GM12878 (cell line): ENCODE results near the gene HYOU1. TPM values are rescaled to one million over a fixed set of nuclear protein-coding genes. Genes with fewer than 3 reads are reported as not detected.

Experiments used
- ASH2L ChIP-seq: fragments of 300-600, 200-600 bp; sonication (generic); IDR thresholded peaks from 2 replicates; pipeline ENCODE4 v1.6.1; 2017; ENCODE audit warnings: low read depth, mild to moderate bottlenecking, borderline replicate concordance
- BHLHE40 ChIP-seq, 2 experiments: fragments of 450-650 bp in 1 of 2; IDR thresholded peaks; 2 replicates each; pipeline ENCODE4 v1.6.1; 2011 to 2017; ENCODE audit warnings: low read depth in 2 of 2, borderline replicate concordance in 1 of 2, improper control_type of control experiment in 1 of 2, low read length in 1 of 2, mild to moderate bottlenecking in 1 of 2
- BRCA1 ChIP-seq: IDR thresholded peaks from 2 replicates; pipeline ENCODE4 v1.6.1; 2011; ENCODE audit warnings: low read depth, low read length, improper control_type of control experiment
- CBX5 ChIP-seq: sonication (generic); IDR thresholded peaks from 2 replicates; pipeline ENCODE4 v1.6.1; 2016; ENCODE audit warnings: low read depth, moderate library complexity, mild to moderate bottlenecking, inconsistent platforms
- CHD1 ChIP-seq: IDR thresholded peaks from 2 replicates; pipeline ENCODE4 v1.6.1; 2012; ENCODE audit warnings: low read depth, low read length, improper control_type of control experiment
- CHD2 ChIP-seq: IDR thresholded peaks from 2 replicates; pipeline ENCODE4 v1.6.1; 2011; ENCODE audit warnings: low read depth, low read length, improper control_type of control experiment, borderline replicate concordance
- DPF2 ChIP-seq: fragments of 450-650 bp; IDR thresholded peaks from 2 replicates; pipeline ENCODE4 v1.6.1; 2017; ENCODE audit warnings: mild to moderate bottlenecking
- EZH2 ChIP-seq: IDR thresholded peaks from 2 replicates; pipeline ENCODE4 v1.6.1; 2012; ENCODE audit warnings: low read depth, mild to moderate bottlenecking, control low read depth, inconsistent platforms, low read length, borderline replicate concordance; ENCODE audit not compliant: control insufficient read depth
- FOS ChIP-seq: IDR thresholded peaks from 3 replicates; pipeline ENCODE4 v1.6.1; 2011; ENCODE audit warnings: borderline replicate concordance; ENCODE audit not compliant: insufficient read length; ENCODE audit errors: extremely low read depth
- FOXK2 ChIP-seq: fragments of 450-650 bp; IDR thresholded peaks from 2 replicates; pipeline ENCODE4 v1.6.1; 2017; ENCODE audit warnings: mild to moderate bottlenecking, moderate library complexity
- GABPA ChIP-seq: IDR thresholded peaks from 2 replicates; pipeline ENCODE4 v1.6.1; 2014; ENCODE audit warnings: antibody characterized with exemption, low read depth, mild to moderate bottlenecking, inconsistent platforms
- IKZF2 ChIP-seq, 2 experiments: fragments of 450-650 bp; IDR thresholded peaks; 2 replicates each; pipeline ENCODE4 v1.6.1; 2017; ENCODE audit warnings: mild to moderate bottlenecking in 2 of 2, moderate library complexity in 2 of 2
- MYB ChIP-seq: fragments of 150-350 bp; IDR thresholded peaks from 2 replicates; pipeline ENCODE4 v1.6.1; 2014; ENCODE audit warnings: mild to moderate bottlenecking, low read depth, low read length, borderline replicate concordance
- NBN ChIP-seq: fragments of 450-650 bp; IDR thresholded peaks from 2 replicates; pipeline ENCODE4 v1.6.1; 2016
- NFIC ChIP-seq: IDR thresholded peaks from 2 replicates; pipeline ENCODE4 v1.6.1; 2012; ENCODE audit warnings: low read depth, mild to moderate bottlenecking, inconsistent platforms, low read length, moderate library complexity
- NR2C1 ChIP-seq: fragments of 450-650 bp; IDR thresholded peaks from 2 replicates; pipeline ENCODE4 v1.6.1; 2017; ENCODE audit warnings: antibody characterized with exemption, mild to moderate bottlenecking, moderate library complexity
- NR2F1 ChIP-seq: fragments of 450-650 bp; conservative IDR thresholded peaks from 2 replicates; pipeline ENCODE4 v1.6.1; 2017; ENCODE audit warnings: mild to moderate bottlenecking
- NRF1 ChIP-seq: conservative IDR thresholded peaks from 2 replicates; pipeline ENCODE4 v1.6.1; 2011; ENCODE audit warnings: mild to moderate bottlenecking, low read depth, low read length, improper control_type of control experiment
- PML ChIP-seq: IDR thresholded peaks from 2 replicates; pipeline ENCODE4 v1.6.1; 2012; ENCODE audit warnings: low read length, inconsistent platforms
- POLR2AphosphoS5 ChIP-seq: IDR thresholded peaks from 2 replicates; pipeline ENCODE4 v1.6.1; 2011; ENCODE audit warnings: mild to moderate bottlenecking, low read length, inconsistent platforms
- SIN3A ChIP-seq: IDR thresholded peaks from 2 replicates; pipeline ENCODE4 v1.6.1; 2012; ENCODE audit warnings: low read depth, low read length, improper control_type of control experiment
- SMAD1 ChIP-seq: fragments of 450-650 bp; IDR thresholded peaks from 2 replicates; pipeline ENCODE4 v1.6.1; 2018; ENCODE audit warnings: mild to moderate bottlenecking, low read depth; ENCODE audit not compliant: partially characterized antibody
- polyA plus RNA-seq, 11 experiments: library from polyadenylated mRNA; depleted of rRNA in 4 of 11; unstranded in 6 of 11; stranded (reverse) in 5 of 11; fragments of >200 nt; fragmentation: Nextera tagmentation in 4 of 11; fragmentation: Illumina TruSeq in 1 of 11; extraction: Ambion mirVana in 4 of 11; extraction: Trizol in 1 of 11; gene quantifications; 1 replicate in 1 of 11; 2 replicates in 10 of 11; pipeline versions ENCODE4 v1.2.1 to v1.2.3, GENCODE V29; 2011 to 2016; ENCODE audit warnings: inconsistent platforms in 2 of 11, missing spikeins in 2 of 11, low read depth in 1 of 11
- total RNA-seq, 4 experiments: library from RNA; depleted of rRNA in 3 of 4; stranded (reverse); fragments of >200 nt in 3 of 4; fragmentation: Illumina TruSeq in 1 of 4; extraction: Trizol in 1 of 4; gene quantifications; 2 replicates each; pipeline versions ENCODE4 v1.2.1 to v1.2.3, GENCODE V29; 2013 to 2021
- TF ChIP-seq, protein P1 (sequence below): fragments of 450-650 bp; IDR thresholded peaks from 2 replicates; pipeline ENCODE4 v1.6.1; 2014; ENCODE audit warnings: mild to moderate bottlenecking
- TF ChIP-seq, protein P2 (sequence below): fragments of 150-350 bp; IDR thresholded peaks from 2 replicates; pipeline ENCODE4 v1.6.1; 2014; ENCODE audit warnings: mild to moderate bottlenecking, low read depth, low read length
- TF ChIP-seq, protein P3 (sequence below): IDR thresholded peaks from 2 replicates; pipeline ENCODE4 v1.6.1; 2012; ENCODE audit warnings: low read depth, low read length, improper control_type of control experiment
- TF ChIP-seq, protein P4 (sequence below): fragments of 450-650 bp; IDR thresholded peaks from 2 replicates; pipeline ENCODE4 v1.6.1; 2017; ENCODE audit warnings: mild to moderate bottlenecking, moderate library complexity

The HYOU1 gene
- total and polyA plus RNA-seq, 10 of the 15 experiments (the other 5 are each of a cell fraction or from before 2014, with no cell fraction given): 15.4 to 157 (median 109) TPM

DNA sequence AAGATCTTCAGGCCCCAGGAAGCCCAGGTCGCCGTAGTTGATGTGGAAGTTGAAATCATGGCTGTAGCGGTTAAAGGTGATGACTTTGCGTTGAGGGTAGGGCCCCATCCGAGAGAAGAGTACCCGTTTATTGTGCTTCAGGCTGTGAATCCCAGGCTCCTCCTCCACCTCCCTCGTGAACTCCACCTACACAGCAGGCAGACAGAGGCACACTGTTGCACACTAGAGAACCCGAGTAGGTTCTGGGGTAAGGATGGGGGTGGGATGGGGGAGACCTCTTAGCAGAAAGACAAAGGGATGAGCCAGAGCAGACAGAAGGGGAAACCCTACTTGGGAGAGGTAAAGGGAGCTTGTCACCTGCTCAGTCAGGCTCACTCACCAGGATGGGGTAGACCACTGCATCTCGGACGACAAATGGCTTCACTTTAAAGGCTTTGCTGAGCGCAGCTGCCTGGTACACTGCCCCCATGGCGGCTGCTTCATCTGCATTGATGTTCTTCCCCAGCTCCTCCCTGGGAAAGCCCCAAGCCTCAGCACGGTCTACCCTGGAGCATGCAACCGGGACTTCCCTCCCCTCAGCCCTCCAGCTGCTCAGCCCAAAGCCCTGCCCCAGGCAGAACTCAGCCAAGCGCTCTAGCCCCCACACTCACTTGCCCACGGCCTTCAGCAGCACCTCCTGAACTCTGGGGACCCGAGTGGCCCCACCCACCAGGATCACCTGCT, 5.4 kb downstream of the HYOU1 start (continued):
- TF ChIP-seq DPF2 (peak; percentile 71), MYB (no peak), CBX5 (no peak), NR2F1 (peak; percentile 41; the same call in 1 of the 2 replicates), FOS (no peak), SIN3A (no peak; the same call in 1 of the 2 replicates), EZH2 (no peak), BRCA1 (no peak), IKZF2 (IDR thresholded peaks at IDR 0.05) (peak; percentile 35 to 63; a peak in 3 of 4 replicates), NRF1 (no peak), CHD1 (no peak), PML (no peak), NFIC (no peak; the same call in 1 of the 2 replicates), NR2C1 (no peak), ASH2L (no peak), FOXK2 (no peak), GABPA (no peak), CHD2 (no peak), BHLHE40 (IDR thresholded peaks at IDR 0.05; ENCODE audit: borderline replicate concordance in 1 of 2, low read depth in 2 of 2, low read length in 1 of 2) (peak; percentile 58 to 83; a peak in 3 of 4 replicates), SMAD1 (no peak), NBN (peak; percentile 64; the same call in 1 of the 2 replicates), POLR2AphosphoS5 (peak; percentile 78)
- TF ChIP-seq, protein P1, sequence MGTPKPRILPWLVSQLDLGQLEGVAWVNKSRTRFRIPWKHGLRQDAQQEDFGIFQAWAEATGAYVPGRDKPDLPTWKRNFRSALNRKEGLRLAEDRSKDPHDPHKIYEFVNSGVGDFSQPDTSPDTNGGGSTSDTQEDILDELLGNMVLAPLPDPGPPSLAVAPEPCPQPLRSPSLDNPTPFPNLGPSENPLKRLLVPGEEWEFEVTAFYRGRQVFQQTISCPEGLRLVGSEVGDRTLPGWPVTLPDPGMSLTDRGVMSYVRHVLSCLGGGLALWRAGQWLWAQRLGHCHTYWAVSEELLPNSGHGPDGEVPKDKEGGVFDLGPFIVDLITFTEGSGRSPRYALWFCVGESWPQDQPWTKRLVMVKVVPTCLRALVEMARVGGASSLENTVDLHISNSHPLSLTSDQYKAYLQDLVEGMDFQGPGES: no peak
- TF ChIP-seq, protein P2, sequence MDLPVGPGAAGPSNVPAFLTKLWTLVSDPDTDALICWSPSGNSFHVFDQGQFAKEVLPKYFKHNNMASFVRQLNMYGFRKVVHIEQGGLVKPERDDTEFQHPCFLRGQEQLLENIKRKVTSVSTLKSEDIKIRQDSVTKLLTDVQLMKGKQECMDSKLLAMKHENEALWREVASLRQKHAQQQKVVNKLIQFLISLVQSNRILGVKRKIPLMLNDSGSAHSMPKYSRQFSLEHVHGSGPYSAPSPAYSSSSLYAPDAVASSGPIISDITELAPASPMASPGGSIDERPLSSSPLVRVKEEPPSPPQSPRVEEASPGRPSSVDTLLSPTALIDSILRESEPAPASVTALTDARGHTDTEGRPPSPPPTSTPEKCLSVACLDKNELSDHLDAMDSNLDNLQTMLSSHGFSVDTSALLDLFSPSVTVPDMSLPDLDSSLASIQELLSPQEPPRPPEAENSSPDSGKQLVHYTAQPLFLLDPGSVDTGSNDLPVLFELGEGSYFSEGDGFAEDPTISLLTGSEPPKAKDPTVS: no peak
- TF ChIP-seq, protein P3, sequence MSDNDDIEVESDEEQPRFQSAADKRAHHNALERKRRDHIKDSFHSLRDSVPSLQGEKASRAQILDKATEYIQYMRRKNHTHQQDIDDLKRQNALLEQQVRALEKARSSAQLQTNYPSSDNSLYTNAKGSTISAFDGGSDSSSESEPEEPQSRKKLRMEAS: no peak
- TF ChIP-seq, protein P4, sequence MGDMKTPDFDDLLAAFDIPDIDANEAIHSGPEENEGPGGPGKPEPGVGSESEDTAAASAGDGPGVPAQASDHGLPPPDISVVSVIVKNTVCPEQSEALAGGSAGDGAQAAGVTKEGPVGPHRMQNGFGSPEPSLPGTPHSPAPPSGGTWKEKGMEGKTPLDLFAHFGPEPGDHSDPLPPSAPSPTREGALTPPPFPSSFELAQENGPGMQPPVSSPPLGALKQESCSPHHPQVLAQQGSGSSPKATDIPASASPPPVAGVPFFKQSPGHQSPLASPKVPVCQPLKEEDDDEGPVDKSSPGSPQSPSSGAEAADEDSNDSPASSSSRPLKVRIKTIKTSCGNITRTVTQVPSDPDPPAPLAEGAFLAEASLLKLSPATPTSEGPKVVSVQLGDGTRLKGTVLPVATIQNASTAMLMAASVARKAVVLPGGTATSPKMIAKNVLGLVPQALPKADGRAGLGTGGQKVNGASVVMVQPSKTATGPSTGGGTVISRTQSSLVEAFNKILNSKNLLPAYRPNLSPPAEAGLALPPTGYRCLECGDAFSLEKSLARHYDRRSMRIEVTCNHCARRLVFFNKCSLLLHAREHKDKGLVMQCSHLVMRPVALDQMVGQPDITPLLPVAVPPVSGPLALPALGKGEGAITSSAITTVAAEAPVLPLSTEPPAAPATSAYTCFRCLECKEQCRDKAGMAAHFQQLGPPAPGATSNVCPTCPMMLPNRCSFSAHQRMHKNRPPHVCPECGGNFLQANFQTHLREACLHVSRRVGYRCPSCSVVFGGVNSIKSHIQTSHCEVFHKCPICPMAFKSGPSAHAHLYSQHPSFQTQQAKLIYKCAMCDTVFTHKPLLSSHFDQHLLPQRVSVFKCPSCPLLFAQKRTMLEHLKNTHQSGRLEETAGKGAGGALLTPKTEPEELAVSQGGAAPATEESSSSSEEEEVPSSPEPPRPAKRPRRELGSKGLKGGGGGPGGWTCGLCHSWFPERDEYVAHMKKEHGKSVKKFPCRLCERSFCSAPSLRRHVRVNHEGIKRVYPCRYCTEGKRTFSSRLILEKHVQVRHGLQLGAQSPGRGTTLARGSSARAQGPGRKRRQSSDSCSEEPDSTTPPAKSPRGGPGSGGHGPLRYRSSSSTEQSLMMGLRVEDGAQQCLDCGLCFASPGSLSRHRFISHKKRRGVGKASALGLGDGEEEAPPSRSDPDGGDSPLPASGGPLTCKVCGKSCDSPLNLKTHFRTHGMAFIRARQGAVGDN: no peak; the same call in 1 of the 2 replicates
